ENCODE data around the gene HOXC6.

The HOXC6 gene

DNA sequence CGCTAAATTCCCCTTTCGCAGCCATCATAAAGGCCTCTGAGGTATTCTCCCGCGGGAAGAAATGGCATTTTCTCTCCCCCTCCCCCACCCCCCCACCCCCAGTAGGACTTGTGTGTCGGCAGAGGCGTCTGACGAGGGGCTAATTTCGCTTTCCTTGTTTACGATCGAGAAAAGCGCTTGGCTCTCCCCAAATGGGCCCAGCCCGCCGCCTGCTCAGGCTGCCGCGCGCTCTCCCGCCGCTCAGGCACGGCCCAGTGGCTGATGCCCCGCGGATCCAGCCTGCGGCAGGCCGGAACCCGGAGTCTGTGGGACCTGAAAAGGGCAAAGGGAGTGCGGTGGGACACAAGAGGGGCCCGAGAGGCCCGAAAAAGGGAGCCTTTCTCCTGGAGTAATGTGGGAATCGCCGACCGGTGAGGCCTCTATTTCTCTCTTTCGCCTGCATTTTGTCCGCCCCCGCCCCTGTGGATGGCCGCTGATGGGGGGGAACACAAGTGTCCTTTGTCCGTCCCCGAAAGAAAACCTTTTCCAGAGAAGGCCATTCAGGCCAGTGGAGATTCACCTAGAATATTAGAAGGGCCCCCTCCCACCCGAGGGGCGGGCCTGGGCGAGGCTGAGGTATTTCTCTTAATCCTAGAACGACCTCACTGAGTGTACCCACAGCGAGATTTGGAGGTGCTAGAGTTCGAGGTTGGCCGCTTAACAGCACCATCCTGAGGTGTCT, 9.0 kb upstream of the HOXC6 start:
- Histone ChIP-seq H3K4me3 (replicated peaks; ENCODE audit: insufficient read depth, low read length) (no peak overlapping the region), H3K27ac (replicated peaks) (no peak overlapping the region), H3K27me3 (ENCODE audit: insufficient read depth, poor library complexity, severe bottlenecking) (peaks cover 31% of the 10 kb centered on the region)
- no peak for TF ChIP-seq POLR2AphosphoS5 (IDR thresholded peaks at IDR 0.05; ENCODE audit: low read depth)
- no peak for TF ChIP-seq GABPA (IDR thresholded peaks at IDR 0.05; ENCODE audit: low read depth)
- TF ChIP-seq, protein P1, sequence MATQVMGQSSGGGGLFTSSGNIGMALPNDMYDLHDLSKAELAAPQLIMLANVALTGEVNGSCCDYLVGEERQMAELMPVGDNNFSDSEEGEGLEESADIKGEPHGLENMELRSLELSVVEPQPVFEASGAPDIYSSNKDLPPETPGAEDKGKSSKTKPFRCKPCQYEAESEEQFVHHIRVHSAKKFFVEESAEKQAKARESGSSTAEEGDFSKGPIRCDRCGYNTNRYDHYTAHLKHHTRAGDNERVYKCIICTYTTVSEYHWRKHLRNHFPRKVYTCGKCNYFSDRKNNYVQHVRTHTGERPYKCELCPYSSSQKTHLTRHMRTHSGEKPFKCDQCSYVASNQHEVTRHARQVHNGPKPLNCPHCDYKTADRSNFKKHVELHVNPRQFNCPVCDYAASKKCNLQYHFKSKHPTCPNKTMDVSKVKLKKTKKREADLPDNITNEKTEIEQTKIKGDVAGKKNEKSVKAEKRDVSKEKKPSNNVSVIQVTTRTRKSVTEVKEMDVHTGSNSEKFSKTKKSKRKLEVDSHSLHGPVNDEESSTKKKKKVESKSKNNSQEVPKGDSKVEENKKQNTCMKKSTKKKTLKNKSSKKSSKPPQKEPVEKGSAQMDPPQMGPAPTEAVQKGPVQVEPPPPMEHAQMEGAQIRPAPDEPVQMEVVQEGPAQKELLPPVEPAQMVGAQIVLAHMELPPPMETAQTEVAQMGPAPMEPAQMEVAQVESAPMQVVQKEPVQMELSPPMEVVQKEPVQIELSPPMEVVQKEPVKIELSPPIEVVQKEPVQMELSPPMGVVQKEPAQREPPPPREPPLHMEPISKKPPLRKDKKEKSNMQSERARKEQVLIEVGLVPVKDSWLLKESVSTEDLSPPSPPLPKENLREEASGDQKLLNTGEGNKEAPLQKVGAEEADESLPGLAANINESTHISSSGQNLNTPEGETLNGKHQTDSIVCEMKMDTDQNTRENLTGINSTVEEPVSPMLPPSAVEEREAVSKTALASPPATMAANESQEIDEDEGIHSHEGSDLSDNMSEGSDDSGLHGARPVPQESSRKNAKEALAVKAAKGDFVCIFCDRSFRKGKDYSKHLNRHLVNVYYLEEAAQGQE (IDR thresholded peaks at IDR 0.05; ENCODE audit: insufficient replicate concordance, low read depth): no peak
- no peak for TF ChIP-seq SPI1 (IDR thresholded peaks at IDR 0.05; ENCODE audit: borderline replicate concordance, low read depth)
- TF ChIP-seq, protein P2, sequence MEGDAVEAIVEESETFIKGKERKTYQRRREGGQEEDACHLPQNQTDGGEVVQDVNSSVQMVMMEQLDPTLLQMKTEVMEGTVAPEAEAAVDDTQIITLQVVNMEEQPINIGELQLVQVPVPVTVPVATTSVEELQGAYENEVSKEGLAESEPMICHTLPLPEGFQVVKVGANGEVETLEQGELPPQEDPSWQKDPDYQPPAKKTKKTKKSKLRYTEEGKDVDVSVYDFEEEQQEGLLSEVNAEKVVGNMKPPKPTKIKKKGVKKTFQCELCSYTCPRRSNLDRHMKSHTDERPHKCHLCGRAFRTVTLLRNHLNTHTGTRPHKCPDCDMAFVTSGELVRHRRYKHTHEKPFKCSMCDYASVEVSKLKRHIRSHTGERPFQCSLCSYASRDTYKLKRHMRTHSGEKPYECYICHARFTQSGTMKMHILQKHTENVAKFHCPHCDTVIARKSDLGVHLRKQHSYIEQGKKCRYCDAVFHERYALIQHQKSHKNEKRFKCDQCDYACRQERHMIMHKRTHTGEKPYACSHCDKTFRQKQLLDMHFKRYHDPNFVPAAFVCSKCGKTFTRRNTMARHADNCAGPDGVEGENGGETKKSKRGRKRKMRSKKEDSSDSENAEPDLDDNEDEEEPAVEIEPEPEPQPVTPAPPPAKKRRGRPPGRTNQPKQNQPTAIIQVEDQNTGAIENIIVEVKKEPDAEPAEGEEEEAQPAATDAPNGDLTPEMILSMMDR (IDR thresholded peaks at IDR 0.05; ENCODE audit: insufficient read depth, low read length): no peak
- no peak for DNase-seq (ENCODE audit: low read depth in 1 of 2, low spot score in 1 of 2)

DNA sequence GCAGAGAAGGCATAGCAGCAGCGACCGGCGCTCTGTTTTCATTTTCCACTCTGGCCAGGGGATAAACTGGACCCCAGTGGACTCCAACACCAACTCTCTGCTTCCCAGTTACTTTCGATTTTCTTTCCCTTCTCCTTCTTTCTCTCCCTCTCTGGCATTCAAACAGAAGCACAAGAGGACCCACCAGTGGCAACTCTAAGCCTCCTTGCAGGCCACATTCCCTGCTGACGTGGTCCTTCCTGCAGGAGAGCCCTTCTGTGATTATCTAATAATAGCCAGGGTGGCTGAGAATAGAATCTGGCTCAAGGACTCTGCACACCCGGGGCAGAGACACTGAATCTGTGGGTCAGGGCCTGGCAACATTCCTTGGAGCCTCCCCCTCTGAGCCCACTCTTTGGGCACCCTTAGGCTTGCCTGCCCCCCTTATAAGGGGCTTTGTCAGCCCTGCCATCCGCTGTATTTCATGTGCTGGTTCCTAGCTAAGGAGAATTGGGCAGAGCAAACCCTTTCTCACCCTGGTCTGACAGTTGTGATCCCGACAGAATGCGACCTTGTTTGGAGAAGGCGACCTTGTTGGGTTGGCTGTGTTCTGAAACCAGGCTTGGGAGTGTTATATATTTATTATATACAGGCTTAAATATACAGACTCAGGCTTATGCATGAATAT, 8.2 kb upstream of the HOXC6 start:
- DNase-seq (ENCODE audit: low read depth in 1 of 2, low spot score in 1 of 2): no peak
- H3K27me3 ChIP-seq (ENCODE audit: insufficient read depth, poor library complexity, severe bottlenecking): peaks cover 25% of the 10 kb centered on the region
- TF ChIP-seq POLR2AphosphoS5 (IDR thresholded peaks at IDR 0.05; ENCODE audit: low read depth) (no peak), GABPA (IDR thresholded peaks at IDR 0.05; ENCODE audit: low read depth) (no peak), SPI1 (IDR thresholded peaks at IDR 0.05; ENCODE audit: borderline replicate concordance, low read depth) (no peak)
- TF ChIP-seq, protein P2 (IDR thresholded peaks at IDR 0.05; ENCODE audit: insufficient read depth, low read length): no peak
- TF ChIP-seq, protein P1 (IDR thresholded peaks at IDR 0.05; ENCODE audit: insufficient replicate concordance, low read depth): no peak
- no peak overlapping the region for H3K27ac ChIP-seq (replicated peaks)
- no peak overlapping the region for H3K4me3 ChIP-seq (replicated peaks; ENCODE audit: insufficient read depth, low read length)

DNA sequence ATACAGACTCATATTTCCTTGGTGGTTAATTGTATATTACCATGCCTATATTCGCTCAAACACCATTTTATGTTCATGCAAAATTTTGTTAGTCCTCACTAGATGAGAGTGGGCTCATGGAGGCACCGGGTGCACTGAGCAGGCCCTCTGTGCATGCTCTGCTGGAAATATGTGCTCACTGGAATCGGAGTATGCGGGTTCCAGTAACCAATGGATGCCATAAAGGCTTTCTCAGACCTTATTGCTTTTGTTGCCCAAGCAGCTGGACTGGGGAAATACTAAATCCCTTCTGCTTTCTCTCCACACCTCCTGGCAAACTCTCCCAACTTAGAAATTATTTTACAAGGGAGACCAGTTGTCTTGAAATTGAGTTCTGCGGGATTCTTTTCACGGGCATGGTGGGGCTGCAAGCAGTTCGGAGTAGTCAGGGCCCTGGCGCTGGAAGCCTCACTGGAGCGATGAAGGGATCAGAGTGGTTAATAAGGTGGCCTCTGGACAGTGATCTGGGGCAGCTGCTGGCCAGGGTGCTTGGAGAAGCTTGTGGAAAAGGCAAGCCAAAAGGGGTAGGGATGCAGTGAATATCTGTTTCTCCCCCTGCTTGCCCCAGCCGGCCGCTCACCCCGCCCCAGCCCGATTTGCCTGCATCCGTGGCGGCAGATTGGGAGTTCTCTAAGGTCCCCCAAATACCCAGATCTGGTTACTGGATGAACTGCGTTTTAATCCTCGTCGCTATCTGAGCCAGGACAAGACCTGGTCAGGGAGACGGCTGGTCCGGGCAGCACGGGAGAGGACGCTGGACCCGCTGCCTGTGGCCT, 7.4 kb upstream of the HOXC6 start:
- Histone ChIP-seq H3K4me3 (replicated peaks; ENCODE audit: insufficient read depth, low read length) (no peak overlapping the region), H3K27ac (replicated peaks) (no peak overlapping the region), H3K27me3 (ENCODE audit: insufficient read depth, poor library complexity, severe bottlenecking) (peaks cover 18% of the 10 kb centered on the region)
- TF ChIP-seq GABPA (IDR thresholded peaks at IDR 0.05; ENCODE audit: low read depth) (no peak), POLR2AphosphoS5 (IDR thresholded peaks at IDR 0.05; ENCODE audit: low read depth) (no peak), SPI1 (IDR thresholded peaks at IDR 0.05; ENCODE audit: borderline replicate concordance, low read depth) (no peak)
- TF ChIP-seq, protein P2 (IDR thresholded peaks at IDR 0.05; ENCODE audit: insufficient read depth, low read length): no peak
- TF ChIP-seq, protein P1 (IDR thresholded peaks at IDR 0.05; ENCODE audit: insufficient replicate concordance, low read depth): no peak
- no peak for DNase-seq (ENCODE audit: low read depth in 1 of 2, low spot score in 1 of 2)
